Measurements from ENCODE around the gene SSX7. TPM values are rescaled to one million over a fixed set of nuclear protein-coding genes. Genes with fewer than 3 reads are reported as not detected.

The SSX7 gene
- total and polyA plus RNA-seq, 2 experiments from 2014 or later, result not detected

GRCh38 chrX:52594658-52595057 is 60.0 kb downstream of the SSX7 start (continued):
- no peak for TF ChIP-seq CREB1 (CRISPR knock-in tag; IDR thresholded peaks at IDR 0.05; ENCODE audit: low read depth)
- no peak for TF ChIP-seq REST (IDR thresholded peaks at IDR 0.05; ENCODE audit: unreplicated experiment)
- TF ChIP-seq ETS1 (IDR thresholded peaks at IDR 0.05), result no peak
- no peak for TF ChIP-seq ZNF331 (CRISPR knock-in tag; IDR thresholded peaks at IDR 0.05; ENCODE audit: low read depth)
- no peak for TF ChIP-seq CTCF (conservative IDR thresholded peaks at IDR 0.05; ENCODE audit: low read depth in 2 of 2)
- no peak for TF ChIP-seq EZH2 (IDR thresholded peaks at IDR 0.05; ENCODE audit: low read depth, unreplicated experiment)

Small RNAs within 50 kb of the gene (small RNA-seq; reads per million reads assigned to genes)
- gene AL450023.3 (ENCODE audit: low replicate concordance) (not detected), gene RNA5SP504 (ENCODE audit: low replicate concordance) (0.20 reads per million)

Other genes starting within 250 kb of the SSX7 start
- gene XAGE1A, start 159.1 kb downstream of the SSX7 start, total RNA-seq (2014; rRNA removed; shearing (Covaris generic)), result not detected in 2 replicates
- not detected in 2 replicates for gene XAGE1A, start 159.1 kb downstream of the SSX7 start, polyA plus RNA-seq (2016; fragmentation: Nextera tagmentation; extraction: Ambion mirVana)
- not detected in 2 replicates for gene XAGE1B, start 137.8 kb downstream of the SSX7 start, total RNA-seq (2014; rRNA removed; shearing (Covaris generic))
- not detected in 2 replicates for gene XAGE1B, start 137.8 kb downstream of the SSX7 start, polyA plus RNA-seq (2016; fragmentation: Nextera tagmentation; extraction: Ambion mirVana)
- gene SSX2, start 52.3 kb upstream of the SSX7 start, total RNA-seq (2014; rRNA removed; shearing (Covaris generic)), result 0.39 and 0.83 TPM in 2 replicates
- 0.29 TPM in 1 of 2 replicates, not detected in the other for gene SSX2, start 52.3 kb upstream of the SSX7 start, polyA plus RNA-seq (2016; fragmentation: Nextera tagmentation; extraction: Ambion mirVana)
- 0.17 TPM in 1 of 2 replicates, not detected in the other for gene SSX2B, start 96.4 kb upstream of the SSX7 start, total RNA-seq (2014; rRNA removed; shearing (Covaris generic))
- not detected in 2 replicates for gene SSX2B, start 96.4 kb upstream of the SSX7 start, polyA plus RNA-seq (2016; fragmentation: Nextera tagmentation; extraction: Ambion mirVana)
- not detected in 2 replicates for gene SPANXN5, start 142.5 kb upstream of the SSX7 start, total RNA-seq (2014; rRNA removed; shearing (Covaris generic))
- gene SPANXN5, start 142.5 kb upstream of the SSX7 start, polyA plus RNA-seq (2016; fragmentation: Nextera tagmentation; extraction: Ambion mirVana), result not detected in 2 replicates
- gene XAGE5, start 156.4 kb upstream of the SSX7 start, total RNA-seq (2014; rRNA removed; shearing (Covaris generic)), result not detected in 2 replicates
- not detected in 2 replicates for gene XAGE5, start 156.4 kb upstream of the SSX7 start, polyA plus RNA-seq (2016; fragmentation: Nextera tagmentation; extraction: Ambion mirVana)
- not detected in 2 replicates for gene XAGE3, start 213.2 kb upstream of the SSX7 start, total RNA-seq (2014; rRNA removed; shearing (Covaris generic))
- not detected in 2 replicates for gene XAGE3, start 213.2 kb upstream of the SSX7 start, polyA plus RNA-seq (2016; fragmentation: Nextera tagmentation; extraction: Ambion mirVana)
- 2.8 and 19.1 TPM in 2 replicates for gene FAM156B, start 242.4 kb upstream of the SSX7 start, total RNA-seq (2014; rRNA removed; shearing (Covaris generic))
- gene FAM156B, start 242.4 kb upstream of the SSX7 start, polyA plus RNA-seq (2016; fragmentation: Nextera tagmentation; extraction: Ambion mirVana), result 11.1 and 12.0 TPM in 2 replicates

Data from GM23338 (cell line).